ENCODE measurements around the gene ATP8A1.
"Not testable (repeated sequence)": the region's sequence is repeated elsewhere in the genome, so short reads cannot be mapped to it uniquely, and the experiment has no call there.

Gene ATP8A1

GRCh38 chr4:42470023-42470422, 186.9 kb downstream of the ATP8A1 start:
- DNase-seq (ENCODE audit: low read depth in 2 of 2), result no peak

GRCh38 chr4:42467777-42468176, 189.1 kb downstream of the ATP8A1 start:
- DNase-seq (ENCODE audit: low read depth in 2 of 2), result not testable (repeated sequence)

- no peak for DNase-seq (ENCODE audit: low read depth in 2 of 2)
Measured at GRCh38 chr4:42466273-42466844, 190.5 kb downstream of the ATP8A1 start.

- no peak for DNase-seq (ENCODE audit: low read depth in 2 of 2)
Measured at GRCh38 chr4:42464550-42465094, 192.3 kb downstream of the ATP8A1 start.

- not testable (repeated sequence) for DNase-seq (ENCODE audit: low read depth in 2 of 2)
Measured at GRCh38 chr4:42461216-42461615, 195.7 kb downstream of the ATP8A1 start.

- DNase-seq (ENCODE audit: low read depth in 2 of 2), result no peak
Measured at GRCh38 chr4:42460043-42460442, 196.9 kb downstream of the ATP8A1 start.

- DNase-seq (ENCODE audit: low read depth in 2 of 2), result no peak
Measured at GRCh38 chr4:42458657-42459056, 198.2 kb downstream of the ATP8A1 start.

- no peak for DNase-seq (ENCODE audit: low read depth in 2 of 2)
Measured at GRCh38 chr4:42454755-42455420, 202.0 kb downstream of the ATP8A1 start.

GRCh38 chr4:42453612-42454011, 203.3 kb downstream of the ATP8A1 start:
- no peak for DNase-seq (ENCODE audit: low read depth in 2 of 2)

GRCh38 chr4:42452823-42453222, 204.1 kb downstream of the ATP8A1 start:
- no peak for DNase-seq (ENCODE audit: low read depth in 2 of 2)

- no peak for DNase-seq (ENCODE audit: low read depth in 2 of 2)
Measured at GRCh38 chr4:42446823-42447222, 210.1 kb downstream of the ATP8A1 start.

GRCh38 chr4:42445038-42445437, 211.9 kb downstream of the ATP8A1 start:
- DNase-seq (ENCODE audit: low read depth in 2 of 2), result no peak

GRCh38 chr4:42442601-42443000, 214.3 kb downstream of the ATP8A1 start:
- no peak for DNase-seq (ENCODE audit: low read depth in 2 of 2)

- no peak for DNase-seq (ENCODE audit: low read depth in 2 of 2)
Measured at GRCh38 chr4:42440083-42440482, 216.8 kb downstream of the ATP8A1 start.

- no peak for DNase-seq (ENCODE audit: low read depth in 2 of 2)
Measured at GRCh38 chr4:42436928-42437565, 219.9 kb downstream of the ATP8A1 start.

- DNase-seq (ENCODE audit: low read depth in 2 of 2), result no peak
Measured at GRCh38 chr4:42428036-42428435, 228.9 kb downstream of the ATP8A1 start.

GRCh38 chr4:42425146-42426065, 231.5 kb downstream of the ATP8A1 start:
- DNase-seq (ENCODE audit: low read depth in 2 of 2), result no peak

GRCh38 chr4:42420140-42420539, 236.8 kb downstream of the ATP8A1 start:
- no peak for DNase-seq (ENCODE audit: low read depth in 2 of 2)

- no peak for DNase-seq (ENCODE audit: low read depth in 2 of 2)
Measured at GRCh38 chr4:42417550-42417949, 239.4 kb downstream of the ATP8A1 start.

- DNase-seq (ENCODE audit: low read depth in 2 of 2), result no peak
Measured at GRCh38 chr4:42416017-42416416, 240.9 kb downstream of the ATP8A1 start.

GRCh38 chr4:42415281-42415680, 241.6 kb downstream of the ATP8A1 start:
- DNase-seq (ENCODE audit: low read depth in 2 of 2), result no peak

GRCh38 chr4:42412251-42412650, 244.7 kb downstream of the ATP8A1 start:
- no peak for DNase-seq (ENCODE audit: low read depth in 2 of 2)
